HepG2 (cell line): ENCODE data around the gene KAZALD1. TPM values are rescaled to one million over a fixed set of nuclear protein-coding genes. Genes with fewer than 3 reads are reported as not detected.

Source experiments
- AHR ChIP-seq: IDR thresholded peaks from 2 replicates; pipeline ENCODE4 v1.6.1; 2018; ENCODE audit warnings: missing genetic modification reagents, missing compliant biosample characterization
- FOXP4 ChIP-seq: sonication (generic); formaldehyde crosslinking; IDR thresholded peaks from 2 replicates; pipeline ENCODE4 v1.4.0; 2020; ENCODE audit warnings: missing genetic modification reagents
- IRF1 ChIP-seq: sonication (generic); formaldehyde crosslinking; IDR thresholded peaks from 2 replicates; pipeline ENCODE4 v1.4.0; 2020; ENCODE audit warnings: low read depth, mild to moderate bottlenecking, missing genetic modification reagents
- MED13 ChIP-seq: sonication (generic); formaldehyde crosslinking; IDR thresholded peaks from 2 replicates; pipeline ENCODE4 v1.5.0; 2020; ENCODE audit warnings: missing genetic modification reagents
- MEF2D ChIP-seq: sonication (generic); formaldehyde crosslinking; IDR thresholded peaks from 2 replicates; pipeline ENCODE4 v1.5.1; 2020; ENCODE audit warnings: mild to moderate bottlenecking, missing genetic modification reagents
- MXD3 ChIP-seq: IDR thresholded peaks from 2 replicates; pipeline ENCODE4 v1.6.1; 2016; ENCODE audit warnings: mild to moderate bottlenecking, missing biosample characterization, missing genetic modification reagents
- NKX3-1 ChIP-seq: sonication (generic); formaldehyde crosslinking; IDR thresholded peaks from 2 replicates; pipeline ENCODE4 v1.5.0; 2020; ENCODE audit warnings: missing genetic modification reagents
- NR2F1 ChIP-seq, 2 experiments: fragments of 450-650 bp in 1 of 2; formaldehyde crosslinking in 1 of 2; IDR thresholded peaks; 2 replicates each; pipeline versions ENCODE4 v1.5.0 to v1.6.1; 2016 to 2020; ENCODE audit warnings: mild to moderate bottlenecking in 1 of 2, missing compliant biosample characterization in 1 of 2, missing genetic modification reagents in 1 of 2, moderate library complexity in 1 of 2
- NRL ChIP-seq: sonication (generic); formaldehyde crosslinking; IDR thresholded peaks from 2 replicates; pipeline ENCODE4 v1.5.0; 2020; ENCODE audit warnings: missing genetic modification reagents, mild to moderate bottlenecking, moderate library complexity, borderline replicate concordance
- RBFOX2 ChIP-seq: fragments of 200-400 bp; formaldehyde crosslinking; IDR thresholded peaks from 2 replicates; pipeline ENCODE4 v1.6.1; 2017; ENCODE audit warnings: low read depth, mild to moderate bottlenecking, low read length
- ZNF460 ChIP-seq: sonication (generic); formaldehyde crosslinking; IDR thresholded peaks from 2 replicates; pipeline ENCODE4 v1.5.1; 2020; ENCODE audit warnings: missing genetic modification reagents, mild to moderate bottlenecking, borderline replicate concordance
- ZNF543 ChIP-seq: sonication (generic); formaldehyde crosslinking; IDR thresholded peaks from 2 replicates; pipeline ENCODE4 v1.4.0; 2020; ENCODE audit warnings: mild to moderate bottlenecking, missing genetic modification reagents
- ZNF563 ChIP-seq: sonication (generic); formaldehyde crosslinking; IDR thresholded peaks from 2 replicates; pipeline ENCODE4 v1.8.0; 2022; ENCODE audit warnings: mild to moderate bottlenecking, moderate library complexity, missing genetic modification reagents
- ZSCAN30 ChIP-seq: sonication (generic); formaldehyde crosslinking; IDR thresholded peaks from 2 replicates; pipeline ENCODE4 v1.5.0; 2020; ENCODE audit warnings: mild to moderate bottlenecking, missing genetic modification reagents
- polyA plus RNA-seq, 8 experiments: library from polyadenylated mRNA; depleted of rRNA in 3 of 8; stranded (reverse) in 7 of 8; unstranded in 1 of 8; fragments of >200 nt; fragmentation: Illumina TruSeq in 4 of 8; extraction: Trizol in 4 of 8; gene quantifications; 2 replicates each; pipeline versions ENCODE4 v1.2.1 to v1.2.3, GENCODE V29; 2011 to 2016; ENCODE audit warnings: low read depth in 4 of 8, missing spikeins in 1 of 8, mixed read lengths in 1 of 8; ENCODE audit not compliant: insufficient read depth in 1 of 8
- total RNA-seq, 5 experiments: library from RNA; depleted of rRNA; stranded (reverse); fragments of >200 nt; fragmentation: Illumina TruSeq; extraction: Trizol; gene quantifications; 2 replicates each; pipeline ENCODE4 v1.2.3, GENCODE V29; 2016; ENCODE audit warnings: low read depth in 1 of 5
- TF ChIP-seq, protein P1 (sequence below): sonication (generic); formaldehyde crosslinking; IDR thresholded peaks from 2 replicates; pipeline ENCODE4 v1.4.0; 2020; ENCODE audit warnings: mild to moderate bottlenecking, missing genetic modification reagents
- TF ChIP-seq, protein P2 (sequence below): sonication (generic); formaldehyde crosslinking; IDR thresholded peaks from 2 replicates; pipeline ENCODE4 v1.4.0; 2020; ENCODE audit warnings: mild to moderate bottlenecking, missing genetic modification reagents
- TF ChIP-seq, protein P3 (sequence below): sonication (generic); formaldehyde crosslinking; IDR thresholded peaks from 2 replicates; pipeline ENCODE4 v1.8.0; 2022; ENCODE audit warnings: missing genetic modification reagents, mild to moderate bottlenecking, inconsistent platforms, borderline replicate concordance

The KAZALD1 gene
- total and polyA plus RNA-seq, 2 of the 13 experiments (the other 11 are each of a cell fraction or from before 2014, with no cell fraction given): 16.7 to 27.7 TPM

DNA sequence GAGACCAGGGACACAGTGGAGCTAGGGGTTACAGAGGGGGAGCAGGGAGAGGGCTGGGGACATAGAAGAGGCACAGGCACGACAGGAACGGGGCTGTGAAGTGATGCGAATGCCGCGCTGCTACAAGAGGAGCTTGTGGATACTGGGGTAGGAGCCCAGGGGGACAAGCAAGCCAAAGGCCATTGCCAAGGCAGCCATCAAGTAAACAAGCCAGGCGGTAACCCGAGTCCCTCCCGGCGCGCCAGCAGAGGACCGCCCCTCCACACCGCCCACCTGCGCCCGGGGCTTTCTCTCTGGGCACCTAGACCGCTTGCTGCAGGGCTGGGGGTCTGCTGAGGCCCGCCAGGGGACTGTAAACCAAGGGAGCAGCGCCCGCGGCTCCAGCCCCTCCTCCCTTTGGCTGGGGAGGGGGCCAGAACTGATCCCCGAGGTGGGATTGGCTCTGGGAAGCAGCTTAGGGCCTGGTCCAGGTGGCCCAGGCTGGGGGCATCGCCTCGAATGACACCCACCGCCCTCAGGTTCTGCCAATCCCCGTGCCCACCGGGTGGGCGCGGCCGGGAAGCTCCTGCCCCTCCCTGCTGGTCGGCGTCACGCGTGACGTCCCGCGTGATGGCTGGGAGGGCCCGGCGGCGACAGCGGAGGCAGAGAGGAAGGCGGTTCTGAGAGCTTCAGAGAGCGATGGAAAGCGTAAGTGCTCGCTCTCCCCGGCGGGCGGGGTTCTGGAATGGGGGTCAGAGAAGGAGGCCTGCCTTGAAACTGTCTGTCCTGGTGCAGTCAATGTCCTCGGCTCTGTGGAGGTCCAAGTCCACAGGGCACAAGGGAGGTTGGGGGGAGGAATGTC lies 29.8 kb upstream of the KAZALD1 start (continued):
- TF ChIP-seq MEF2D (CRISPR knock-in tag): peak; percentile 34; the same call in 1 of the 2 replicates
- TF ChIP-seq, protein P1, sequence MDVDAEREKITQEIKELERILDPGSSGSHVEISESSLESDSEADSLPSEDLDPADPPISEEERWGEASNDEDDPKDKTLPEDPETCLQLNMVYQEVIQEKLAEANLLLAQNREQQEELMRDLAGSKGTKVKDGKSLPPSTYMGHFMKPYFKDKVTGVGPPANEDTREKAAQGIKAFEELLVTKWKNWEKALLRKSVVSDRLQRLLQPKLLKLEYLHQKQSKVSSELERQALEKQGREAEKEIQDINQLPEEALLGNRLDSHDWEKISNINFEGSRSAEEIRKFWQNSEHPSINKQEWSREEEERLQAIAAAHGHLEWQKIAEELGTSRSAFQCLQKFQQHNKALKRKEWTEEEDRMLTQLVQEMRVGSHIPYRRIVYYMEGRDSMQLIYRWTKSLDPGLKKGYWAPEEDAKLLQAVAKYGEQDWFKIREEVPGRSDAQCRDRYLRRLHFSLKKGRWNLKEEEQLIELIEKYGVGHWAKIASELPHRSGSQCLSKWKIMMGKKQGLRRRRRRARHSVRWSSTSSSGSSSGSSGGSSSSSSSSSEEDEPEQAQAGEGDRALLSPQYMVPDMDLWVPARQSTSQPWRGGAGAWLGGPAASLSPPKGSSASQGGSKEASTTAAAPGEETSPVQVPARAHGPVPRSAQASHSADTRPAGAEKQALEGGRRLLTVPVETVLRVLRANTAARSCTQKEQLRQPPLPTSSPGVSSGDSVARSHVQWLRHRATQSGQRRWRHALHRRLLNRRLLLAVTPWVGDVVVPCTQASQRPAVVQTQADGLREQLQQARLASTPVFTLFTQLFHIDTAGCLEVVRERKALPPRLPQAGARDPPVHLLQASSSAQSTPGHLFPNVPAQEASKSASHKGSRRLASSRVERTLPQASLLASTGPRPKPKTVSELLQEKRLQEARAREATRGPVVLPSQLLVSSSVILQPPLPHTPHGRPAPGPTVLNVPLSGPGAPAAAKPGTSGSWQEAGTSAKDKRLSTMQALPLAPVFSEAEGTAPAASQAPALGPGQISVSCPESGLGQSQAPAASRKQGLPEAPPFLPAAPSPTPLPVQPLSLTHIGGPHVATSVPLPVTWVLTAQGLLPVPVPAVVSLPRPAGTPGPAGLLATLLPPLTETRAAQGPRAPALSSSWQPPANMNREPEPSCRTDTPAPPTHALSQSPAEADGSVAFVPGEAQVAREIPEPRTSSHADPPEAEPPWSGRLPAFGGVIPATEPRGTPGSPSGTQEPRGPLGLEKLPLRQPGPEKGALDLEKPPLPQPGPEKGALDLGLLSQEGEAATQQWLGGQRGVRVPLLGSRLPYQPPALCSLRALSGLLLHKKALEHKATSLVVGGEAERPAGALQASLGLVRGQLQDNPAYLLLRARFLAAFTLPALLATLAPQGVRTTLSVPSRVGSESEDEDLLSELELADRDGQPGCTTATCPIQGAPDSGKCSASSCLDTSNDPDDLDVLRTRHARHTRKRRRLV (CRISPR knock-in tag): no peak
- TF ChIP-seq ZSCAN30 (CRISPR knock-in tag): no peak
- no peak; a peak in 1 of 4 replicates for TF ChIP-seq NR2F1 (CRISPR knock-in tag; IDR thresholded peaks at IDR 0.05)
- TF ChIP-seq, protein P2, sequence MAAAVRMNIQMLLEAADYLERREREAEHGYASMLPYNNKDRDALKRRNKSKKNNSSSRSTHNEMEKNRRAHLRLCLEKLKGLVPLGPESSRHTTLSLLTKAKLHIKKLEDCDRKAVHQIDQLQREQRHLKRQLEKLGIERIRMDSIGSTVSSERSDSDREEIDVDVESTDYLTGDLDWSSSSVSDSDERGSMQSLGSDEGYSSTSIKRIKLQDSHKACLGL (CRISPR knock-in tag): 0 out of 2 replicates have a peak, but pooled peaks have one; percentile 18
- 0 out of 2 replicates have a peak, but pooled peaks have one; percentile 21 for TF ChIP-seq ZNF563
- TF ChIP-seq ZNF543 (CRISPR knock-in tag): no peak
- TF ChIP-seq, protein P3, sequence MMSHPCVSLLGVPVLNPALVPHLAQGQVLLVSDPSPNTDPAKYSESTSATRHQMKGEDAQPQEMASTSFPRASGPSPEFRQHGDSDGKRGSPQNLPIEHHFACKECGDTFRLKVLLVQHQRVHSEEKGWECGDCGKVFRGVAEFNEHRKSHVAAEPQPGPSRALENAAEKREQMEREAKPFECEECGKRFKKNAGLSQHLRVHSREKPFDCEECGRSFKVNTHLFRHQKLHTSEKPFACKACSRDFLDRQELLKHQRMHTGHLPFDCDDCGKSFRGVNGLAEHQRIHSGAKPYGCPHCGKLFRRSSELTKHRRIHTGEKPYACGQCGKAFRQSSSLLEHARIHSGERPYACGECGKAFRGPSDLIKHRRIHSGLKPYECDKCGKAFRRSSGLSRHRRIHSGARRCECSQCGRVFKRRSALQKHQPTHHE: no peak
- no peak for TF ChIP-seq MXD3 (CRISPR knock-in tag)
- TF ChIP-seq IRF1 (CRISPR knock-in tag): no peak
- TF ChIP-seq NRL (CRISPR knock-in tag): no peak
- TF ChIP-seq RBFOX2: peak; percentile 66
- TF ChIP-seq NKX3-1 (CRISPR knock-in tag): no peak
- peak; percentile 26 for TF ChIP-seq FOXP4 (CRISPR knock-in tag)
- no peak for TF ChIP-seq AHR (CRISPR knock-in tag)
- TF ChIP-seq ZNF460 (CRISPR knock-in tag): no peak
- peak; percentile 33; the same call in 1 of the 2 replicates for TF ChIP-seq MED13 (CRISPR knock-in tag)
